Measurements from ENCODE around the gene MGLL. TPM values are rescaled to one million over a fixed set of nuclear protein-coding genes. Genes with fewer than 3 reads are reported as not detected.

MGLL gene
- total RNA-seq, 6 experiments from 2014 or later: 128 to 144 (median 129) TPM

DNA sequence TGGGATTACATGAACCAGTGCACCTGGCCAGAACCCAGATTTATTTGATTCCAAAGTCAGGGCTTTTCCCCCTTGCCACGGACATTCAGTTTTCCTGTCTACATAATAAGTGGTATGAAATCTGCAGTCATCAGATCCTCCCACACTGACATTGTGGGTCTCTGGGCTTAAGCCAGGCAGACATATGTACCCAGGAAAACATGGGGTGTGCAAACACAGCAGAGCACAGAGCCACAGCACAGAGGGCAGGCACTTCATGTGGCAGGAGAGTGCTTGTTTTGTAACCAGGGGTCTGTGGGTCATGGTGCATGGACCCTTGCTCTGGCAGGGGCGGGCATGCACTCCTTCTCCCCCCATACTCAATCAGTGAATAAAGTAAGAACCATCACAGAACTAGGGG, 155.6 kb downstream of the MGLL start:
- Mint-ChIP-seq H3K4me3 (no peak overlapping the region), H3K36me3 (ENCODE audit: low read depth) (no peaks in the 10 kb centered on the region), H3K27ac (no peak overlapping the region), H3K27me3 (ENCODE audit: insufficient read depth) (peaks cover 6% of the 10 kb centered on the region), H3K9me3 (no peaks in the 10 kb centered on the region), H3K4me1 (ENCODE audit: low read depth) (peaks cover 13% of the 10 kb centered on the region)
- TF ChIP-seq CTCF (IDR thresholded peaks at IDR 0.05): no peak
- DNase-seq: no peak

GRCh38 chr3:127665586-127665985, 156.7 kb downstream of the MGLL start:
- peak; percentile 30 for DNase-seq
- H3K27ac Mint-ChIP-seq: no peak overlapping the region
- no peaks in the 10 kb centered on the region for H3K36me3 Mint-ChIP-seq (ENCODE audit: low read depth)

DNA sequence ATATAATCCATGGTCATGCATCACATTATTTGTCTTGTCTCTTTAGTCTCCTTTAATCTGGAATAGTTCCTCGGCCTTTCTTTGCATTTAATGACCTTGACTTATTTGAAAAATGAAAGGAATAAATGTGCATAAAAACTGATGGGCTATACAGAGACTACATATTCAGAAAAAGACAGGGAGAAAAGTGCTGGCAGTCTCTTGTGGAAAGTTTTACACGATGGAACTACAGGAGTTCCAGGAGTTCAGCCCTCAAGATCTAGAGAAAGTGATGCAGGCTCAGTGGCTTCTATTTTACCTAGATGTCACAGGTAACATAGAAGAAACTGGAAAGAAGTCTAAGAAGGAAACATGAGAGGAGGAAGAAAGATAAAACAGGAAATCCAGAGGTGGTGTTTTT, 157.2 kb downstream of the MGLL start:
- peaks cover 13% of the 10 kb centered on the region for H3K4me1 Mint-ChIP-seq (ENCODE audit: low read depth)
- H3K27ac Mint-ChIP-seq: no peak overlapping the region
- H3K36me3 Mint-ChIP-seq (ENCODE audit: low read depth): no peaks in the 10 kb centered on the region
- no peak for TF ChIP-seq CTCF (IDR thresholded peaks at IDR 0.05)
- no peaks in the 10 kb centered on the region for H3K9me3 Mint-ChIP-seq
- DNase-seq: no peak
- H3K4me3 Mint-ChIP-seq: no peak overlapping the region
- H3K27me3 Mint-ChIP-seq (ENCODE audit: insufficient read depth): peaks cover 6% of the 10 kb centered on the region

More at GRCh38 chr3:127665586-127665985, 156.7 kb downstream of the MGLL start:
- H3K27me3 Mint-ChIP-seq (ENCODE audit: insufficient read depth): peaks cover 6% of the 10 kb centered on the region
- no peaks in the 10 kb centered on the region for H3K9me3 Mint-ChIP-seq
- peaks cover 13% of the 10 kb centered on the region for H3K4me1 Mint-ChIP-seq (ENCODE audit: low read depth)
- no peak overlapping the region for H3K4me3 Mint-ChIP-seq
- no peak for TF ChIP-seq CTCF (IDR thresholded peaks at IDR 0.05)

DNA sequence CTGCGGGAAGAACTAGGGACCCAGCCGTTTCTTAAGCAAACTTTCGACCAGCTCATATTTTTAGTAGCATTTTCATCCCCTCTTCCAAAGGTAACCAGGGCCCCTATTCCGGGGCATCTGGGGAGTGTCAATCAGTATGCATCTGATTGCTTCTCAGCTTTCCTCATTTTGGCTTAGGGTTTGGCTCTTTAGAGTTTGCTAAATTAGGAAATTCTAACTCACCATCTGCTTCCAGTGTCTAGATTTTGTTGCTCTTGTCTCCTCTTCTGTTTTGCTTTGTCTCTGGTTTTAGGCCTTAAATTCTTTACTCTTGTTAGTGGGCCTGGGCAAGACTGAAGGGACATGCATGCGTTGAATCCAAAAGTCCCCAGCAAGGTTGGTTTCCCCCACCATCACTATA, 159.2 kb downstream of the MGLL start:
- no peak for DNase-seq
- Mint-ChIP-seq H3K27me3 (ENCODE audit: insufficient read depth) (peaks cover 6% of the 10 kb centered on the region), H3K27ac (no peak overlapping the region), H3K9me3 (no peaks in the 10 kb centered on the region), H3K4me1 (ENCODE audit: low read depth) (peaks cover 19% of the 10 kb centered on the region), H3K4me3 (no peak overlapping the region), H3K36me3 (ENCODE audit: low read depth) (no peaks in the 10 kb centered on the region)
- no peak for TF ChIP-seq CTCF (IDR thresholded peaks at IDR 0.05)

DNA sequence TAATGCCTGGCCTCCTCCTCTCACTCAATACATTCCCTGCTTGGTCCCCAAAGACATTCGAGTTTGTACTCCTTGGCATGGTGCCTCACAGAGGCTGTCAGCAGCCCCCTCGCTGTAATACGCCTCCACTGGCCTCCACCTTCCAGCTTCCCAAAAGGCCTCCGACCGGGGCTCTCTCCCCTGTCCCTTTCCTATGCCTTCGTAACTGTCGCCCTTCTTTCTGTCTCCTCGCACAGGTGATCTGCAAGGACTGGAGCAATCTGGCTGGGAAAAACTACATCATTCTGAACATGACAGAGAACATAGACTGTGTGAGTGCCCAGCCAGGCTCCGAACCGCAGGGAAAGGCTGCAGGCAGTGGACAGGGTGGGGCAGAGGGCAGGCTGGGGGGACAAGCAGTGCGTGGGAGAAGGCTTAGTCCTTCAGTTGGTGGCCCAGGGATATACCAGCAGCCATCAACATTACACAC, 160.3 kb downstream of the MGLL start:
- H3K27me3 Mint-ChIP-seq (ENCODE audit: insufficient read depth): peaks cover 6% of the 10 kb centered on the region; the same call in 1 of the 2 replicates
- no peak for DNase-seq
- H3K9me3 Mint-ChIP-seq: no peaks in the 10 kb centered on the region
- no peak for TF ChIP-seq CTCF (IDR thresholded peaks at IDR 0.05)
- H3K36me3 Mint-ChIP-seq (ENCODE audit: low read depth): no peaks in the 10 kb centered on the region
- H3K27ac Mint-ChIP-seq: no peak overlapping the region
- peaks cover 25% of the 10 kb centered on the region for H3K4me1 Mint-ChIP-seq (ENCODE audit: low read depth)
- H3K4me3 Mint-ChIP-seq: no peak overlapping the region

DNA sequence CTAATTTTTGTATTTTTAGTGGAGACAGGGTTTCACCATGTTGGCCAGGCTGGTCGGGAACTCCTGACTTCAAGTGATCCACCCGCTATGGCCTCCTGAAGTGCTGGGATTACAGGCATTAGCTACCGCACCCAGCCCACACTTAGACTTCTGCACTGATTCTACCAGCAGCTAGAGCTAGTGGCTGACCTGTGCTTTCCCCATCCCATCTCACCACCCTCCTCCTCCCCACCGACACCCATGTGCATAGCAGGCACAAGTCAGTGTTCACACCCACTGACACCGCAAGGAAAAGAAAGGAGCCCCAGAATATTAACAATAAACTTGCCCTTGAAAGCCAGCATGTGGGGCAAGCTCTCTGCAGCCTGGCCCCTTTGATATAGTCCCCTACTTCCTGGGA, 160.7 kb downstream of the MGLL start:
- Mint-ChIP-seq H3K27ac (no peak overlapping the region), H3K27me3 (ENCODE audit: insufficient read depth) (peaks cover 6% of the 10 kb centered on the region; the same call in 1 of the 2 replicates), H3K4me3 (no peak overlapping the region), H3K9me3 (no peaks in the 10 kb centered on the region), H3K36me3 (ENCODE audit: low read depth) (no peaks in the 10 kb centered on the region), H3K4me1 (ENCODE audit: low read depth) (peaks cover 25% of the 10 kb centered on the region)
- DNase-seq: no peak
- TF ChIP-seq CTCF (IDR thresholded peaks at IDR 0.05): no peak

All from HFFc6 (cell line).